Measurements from ENCODE around the gene P2RX6. TPM values are rescaled to one million over a fixed set of nuclear protein-coding genes. Genes with fewer than 3 reads are reported as not detected.

The P2RX6 gene
- total and polyA plus RNA-seq, 9 of the 15 experiments (the other 6 are each of a cell fraction or from before 2014, with no cell fraction given) = 0.01 to 3.9 (median 1.5) TPM; not detected in 1

DNA sequence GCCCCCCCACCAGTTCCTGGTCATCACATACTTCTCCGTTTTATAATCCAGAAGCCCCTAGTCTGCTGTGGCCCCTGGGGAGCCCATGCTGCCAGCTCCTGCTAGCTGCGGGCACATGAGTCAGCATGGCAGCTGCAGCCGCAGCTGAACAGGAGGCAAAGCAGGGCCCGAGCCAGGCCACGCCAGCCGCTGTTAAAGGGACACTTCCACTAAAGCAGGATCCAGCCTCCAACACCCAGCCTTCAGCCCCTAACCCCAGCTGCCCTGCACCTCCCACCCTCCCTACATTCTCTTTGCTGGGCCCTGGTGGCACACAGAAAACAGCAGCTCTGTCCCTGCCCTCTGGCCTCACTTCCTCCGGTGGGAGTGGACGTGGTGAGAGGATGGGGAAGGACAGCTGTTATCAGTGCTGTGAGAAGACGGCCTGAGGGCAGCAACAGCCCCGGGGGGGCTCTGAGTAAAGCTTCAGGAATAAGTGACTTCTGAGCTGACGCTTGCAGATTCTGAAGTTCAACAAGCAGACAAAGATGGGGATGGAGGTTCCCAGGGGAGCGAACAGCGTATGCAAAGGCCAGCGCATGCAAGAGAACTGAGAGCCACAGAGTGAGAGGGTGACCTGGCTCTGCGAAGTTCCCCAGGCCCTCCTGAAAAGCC is 30.1 kb downstream of the P2RX6 start (continued):
- TF ChIP-seq, protein P1, sequence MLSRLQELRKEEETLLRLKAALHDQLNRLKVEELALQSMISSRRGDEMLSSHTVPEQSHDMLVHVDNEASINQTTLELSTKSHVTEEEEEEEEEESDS (CRISPR knock-in tag; IDR thresholded peaks at IDR 0.05) = no peak
- TF ChIP-seq E2F3 (CRISPR knock-in tag; IDR thresholded peaks at IDR 0.05) (0 out of 2 replicates have a peak, but pooled peaks have one; percentile 43), BCL6 (CRISPR knock-in tag; IDR thresholded peaks at IDR 0.05) (no peak), ZNF175 (CRISPR knock-in tag; IDR thresholded peaks at IDR 0.05; ENCODE audit: low read depth) (no peak), HNRNPLL (IDR thresholded peaks at IDR 0.05; ENCODE audit: low read depth, low read length, poor library complexity, severe bottlenecking) (peak; percentile 16), SPI1 (IDR thresholded peaks at IDR 0.05; ENCODE audit: borderline replicate concordance, low read depth, low read length) (peak; percentile 41; the same call in 1 of the 2 replicates), TEAD1 (CRISPR knock-in tag; IDR thresholded peaks at IDR 0.05) (peak in 1 of 2 experiments; percentile 9; a peak in 1 of 4 replicates), BRD4 (IDR thresholded peaks at IDR 0.05) (0 out of 2 replicates have a peak, but pooled peaks have one; percentile 31), RCOR1 (IDR thresholded peaks at IDR 0.05; ENCODE audit: borderline replicate concordance in 1 of 2, low read depth in 2 of 2, low read length in 2 of 2) (peak in 1 of 2 experiments; percentile 66; a peak in 1 of 4 replicates), JUND (IDR thresholded peaks at IDR 0.05; ENCODE audit: borderline replicate concordance, low read depth, low read length) (no peak), JUND (tag; IDR thresholded peaks at IDR 0.05; ENCODE audit: borderline replicate concordance, low read depth, low read length) (0 out of 3 replicates have a peak, but pooled peaks have one; percentile 18), STAT5B (CRISPR knock-in tag; IDR thresholded peaks at IDR 0.05) (peak; percentile 19; the same call in 1 of the 2 replicates), ZBTB8A (IDR thresholded peaks at IDR 0.05; ENCODE audit: partially characterized antibody) (no peak), YY1 (IDR thresholded peaks at IDR 0.05; ENCODE audit: borderline replicate concordance in 1 of 3, control insufficient read depth in 1 of 3, extremely low read depth in 1 of 3, insufficient read depth in 3 of 3, insufficient read length in 1 of 3, insufficient replicate concordance in 2 of 3, low read depth in 1 of 3, low read length in 2 of 3) (peak in 2 of 3 experiments; percentile 5 to 10), PATZ1 (CRISPR knock-in tag; IDR thresholded peaks at IDR 0.05; ENCODE audit: borderline replicate concordance) (peak; percentile 11; the same call in 1 of the 2 replicates), POLR2AphosphoS5 (IDR thresholded peaks at IDR 0.05; ENCODE audit: control insufficient read depth, insufficient read depth, low read depth, low read length) (no peak), FOXP1 (CRISPR knock-in tag; IDR thresholded peaks at IDR 0.05) (peak; percentile 61)
- TF ChIP-seq, protein P2, sequence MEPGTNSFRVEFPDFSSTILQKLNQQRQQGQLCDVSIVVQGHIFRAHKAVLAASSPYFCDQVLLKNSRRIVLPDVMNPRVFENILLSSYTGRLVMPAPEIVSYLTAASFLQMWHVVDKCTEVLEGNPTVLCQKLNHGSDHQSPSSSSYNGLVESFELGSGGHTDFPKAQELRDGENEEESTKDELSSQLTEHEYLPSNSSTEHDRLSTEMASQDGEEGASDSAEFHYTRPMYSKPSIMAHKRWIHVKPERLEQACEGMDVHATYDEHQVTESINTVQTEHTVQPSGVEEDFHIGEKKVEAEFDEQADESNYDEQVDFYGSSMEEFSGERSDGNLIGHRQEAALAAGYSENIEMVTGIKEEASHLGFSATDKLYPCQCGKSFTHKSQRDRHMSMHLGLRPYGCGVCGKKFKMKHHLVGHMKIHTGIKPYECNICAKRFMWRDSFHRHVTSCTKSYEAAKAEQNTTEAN (CRISPR knock-in tag; IDR thresholded peaks at IDR 0.05) = no peak
- TF ChIP-seq, protein P3, sequence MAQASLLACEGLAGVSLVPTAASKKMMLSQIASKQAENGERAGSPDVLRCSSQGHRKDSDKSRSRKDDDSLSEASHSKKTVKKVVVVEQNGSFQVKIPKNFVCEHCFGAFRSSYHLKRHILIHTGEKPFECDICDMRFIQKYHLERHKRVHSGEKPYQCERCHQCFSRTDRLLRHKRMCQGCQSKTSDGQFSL (CRISPR knock-in tag; IDR thresholded peaks at IDR 0.05) = peak; percentile 48; the same call in 1 of the 2 replicates
- TF ChIP-seq, protein P3 (tag; IDR thresholded peaks at IDR 0.05) = no peak

All from K562 (cell line).